HCT116 (cell line): Measurements from ENCODE around the gene RINT1.

Experiments used
- CTCF ChIP-seq, 3 experiments: fragments of 200-600 bp in 1 of 3; sonication (generic) in 1 of 3; IDR thresholded peaks in 2 of 3; conservative IDR thresholded peaks in 1 of 3; 2 replicates each; pipeline ENCODE4 v1.5.1; 2012 to 2017; ENCODE audit warnings: low read depth in 2 of 3, low read length in 2 of 3, antibody characterized with exemption in 1 of 3, borderline replicate concordance in 1 of 3, control low read depth in 1 of 3, mild to moderate bottlenecking in 1 of 3, mixed read lengths in 1 of 3, mixed run types in 1 of 3, moderate library complexity in 1 of 3; ENCODE audit not compliant: insufficient read depth in 1 of 3
- MAX ChIP-seq: IDR thresholded peaks from 2 replicates; pipeline ENCODE4 v1.6.1; 2012
- RAD21 ChIP-seq: IDR thresholded peaks from 2 replicates; pipeline ENCODE4 v1.6.1; 2012; ENCODE audit warnings: low read depth, mild to moderate bottlenecking
- REST ChIP-seq: IDR thresholded peaks from 2 replicates; pipeline ENCODE4 v1.6.1; 2012; ENCODE audit warnings: low read depth
- SP1 ChIP-seq: IDR thresholded peaks from 2 replicates; pipeline ENCODE4 v1.6.1; 2012; ENCODE audit warnings: low read depth
- TCF7L2 ChIP-seq: IDR thresholded peaks from 2 replicates; pipeline ENCODE4 v1.7.0; 2011; ENCODE audit warnings: borderline replicate concordance, inconsistent platforms; ENCODE audit not compliant: insufficient read depth, insufficient read length; ENCODE audit errors: extremely low read depth

- no peak for TF ChIP-seq RAD21
- TF ChIP-seq CTCF (IDR thresholded peaks at IDR 0.05 in 2 of 3, conservative IDR thresholded peaks at IDR 0.05 in 1 of 3; ENCODE audit: borderline replicate concordance in 1 of 3, insufficient read depth in 1 of 3, low read depth in 2 of 3, low read length in 2 of 3) = no peak
- no peak for TF ChIP-seq MAX
- no peak for TF ChIP-seq TCF7L2
- TF ChIP-seq SP1 = no peak
- no peak for TF ChIP-seq REST
Measured at GRCh38 chr7:105567024-105567423, 35.0 kb downstream of the RINT1 start.
